ENCODE data around the gene TXNRD2.

TXNRD2 gene

GRCh38 chr22:19901577-19902244, 39.9 kb downstream of the TXNRD2 start:
- H3K4me3 ChIP-seq (ENCODE audit: low read depth, low read length) = no peak overlapping the region
- TF ChIP-seq CTCF (IDR thresholded peaks at IDR 0.05; ENCODE audit: low read depth, low read length) = no peak

DNA sequence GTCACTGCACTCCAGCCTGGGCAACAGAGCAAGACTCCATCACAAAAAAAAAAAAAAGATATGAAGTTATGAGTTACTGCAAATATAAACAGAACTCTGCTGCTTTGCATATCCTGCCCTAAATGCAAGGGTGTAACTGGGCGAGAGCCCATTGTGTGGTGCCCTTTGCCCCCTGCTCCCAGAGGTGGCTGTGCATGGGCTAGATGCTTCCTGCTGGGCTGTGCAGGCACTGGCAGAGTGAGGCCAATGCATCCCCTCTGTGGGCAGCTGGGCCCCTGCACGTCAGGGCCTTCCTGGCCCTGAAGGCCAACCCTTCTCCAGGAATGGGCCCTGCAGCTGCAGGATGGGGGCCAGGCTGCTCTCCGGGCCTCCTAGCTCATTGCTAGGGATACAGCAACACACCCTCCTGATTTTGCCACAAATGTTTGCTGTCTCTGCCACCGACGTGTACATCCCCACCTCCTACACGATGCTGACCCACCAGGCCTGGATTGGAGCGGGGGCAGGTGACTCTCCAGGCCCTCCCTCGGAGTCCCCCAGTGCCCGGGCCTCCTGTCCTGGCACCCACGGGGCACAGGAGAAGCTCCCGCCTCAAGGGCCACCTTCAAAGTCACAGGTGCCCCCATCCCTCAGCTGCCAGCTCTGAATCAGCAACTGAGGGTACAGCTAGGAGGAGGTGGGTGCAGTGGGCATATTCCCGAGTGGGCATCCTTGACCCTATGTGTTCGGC, 40.7 kb downstream of the TXNRD2 start:
- TF ChIP-seq CTCF (IDR thresholded peaks at IDR 0.05; ENCODE audit: low read depth, low read length) = no peak

GRCh38 chr22:19898831-19899567, 42.6 kb downstream of the TXNRD2 start:
- TF ChIP-seq CTCF (IDR thresholded peaks at IDR 0.05; ENCODE audit: low read depth, low read length) = no peak
- H3K4me3 ChIP-seq (ENCODE audit: low read depth, low read length) = no peak overlapping the region

More for the DNA sequence above, 40.7 kb downstream of the TXNRD2 start:
- no peak overlapping the region for H3K4me3 ChIP-seq (ENCODE audit: low read depth, low read length)

- H3K4me3 ChIP-seq (ENCODE audit: low read depth, low read length) = no peak overlapping the region
- no peak for TF ChIP-seq CTCF (IDR thresholded peaks at IDR 0.05; ENCODE audit: low read depth, low read length)
Observed at GRCh38 chr22:19898145-19898544, 43.5 kb downstream of the TXNRD2 start.

- TF ChIP-seq CTCF (IDR thresholded peaks at IDR 0.05; ENCODE audit: low read depth, low read length) = no peak
- H3K4me3 ChIP-seq (ENCODE audit: low read depth, low read length) = no peak overlapping the region
Observed at GRCh38 chr22:19897726-19898125, 43.9 kb downstream of the TXNRD2 start.

GRCh38 chr22:19896665-19897355, 44.8 kb downstream of the TXNRD2 start:
- no peak for TF ChIP-seq CTCF (IDR thresholded peaks at IDR 0.05; ENCODE audit: low read depth, low read length)
- no peak overlapping the region for H3K4me3 ChIP-seq (ENCODE audit: low read depth, low read length)

All from WI38 (cell line).